Measurements from ENCODE around the gene HOXA5.

The HOXA5 gene

GRCh38 chr7:27148031-27148755 lies 4.7 kb upstream of the HOXA5 start:
- DNase-seq: peak in 1 of 4 experiments; percentile 9

- peak in 1 of 4 experiments; percentile 22 for DNase-seq
Measured at GRCh38 chr7:27147199-27148030, 3.9 kb upstream of the HOXA5 start, which contains the start of gene HOXA6. Gene HOXA6 (minus strand): TSS chr7:27147774. CDS start chr7:27147749, 25 bp downstream.

- DNase-seq: no peak
Measured at GRCh38 chr7:27146491-27147198, 3.2 kb upstream of the HOXA5 start.

- no peak for DNase-seq
Measured at GRCh38 chr7:27145914-27146412, 2.5 kb upstream of the HOXA5 start.

GRCh38 chr7:27145165-27145913 lies 1.9 kb upstream of the HOXA5 start:
- no peak for DNase-seq

GRCh38 chr7:27144781-27145164 lies 1.3 kb upstream of the HOXA5 start:
- no peak for DNase-seq

- no peak for DNase-seq
Measured at GRCh38 chr7:27143950-27144780, 684 bp upstream of the HOXA5 start.

- no peak for DNase-seq
Measured at GRCh38 chr7:27142580-27143022, 880 bp downstream of the HOXA5 start.

- peak in 1 of 4 experiments; percentile 33 for DNase-seq
Measured at GRCh38 chr7:27141923-27142579, 1.4 kb downstream of the HOXA5 start.

GRCh38 chr7:27141137-27141922 lies 2.2 kb downstream of the HOXA5 start:
- no peak for DNase-seq

- no peak for DNase-seq
Measured at GRCh38 chr7:27140126-27140857, 3.2 kb downstream of the HOXA5 start.

- no peak for DNase-seq
Measured at GRCh38 chr7:27139334-27140125, 4.0 kb downstream of the HOXA5 start.

- no peak for DNase-seq
Measured at GRCh38 chr7:27138985-27139333, 4.5 kb downstream of the HOXA5 start.

GRCh38 chr7:27138472-27138871 lies 5.0 kb downstream of the HOXA5 start:
- DNase-seq: no peak

- DNase-seq: no peak
Measured at GRCh38 chr7:27137640-27138315, 5.7 kb downstream of the HOXA5 start.

GRCh38 chr7:27134392-27134791 lies 9.1 kb downstream of the HOXA5 start:
- peak; percentile 50 to 79 (median 64) for DNase-seq

- DNase-seq: peak; percentile 49 to 66 (median 57)
Measured at GRCh38 chr7:27133409-27134231, 9.9 kb downstream of the HOXA5 start.

All from suppressor macrophage (primary cell).